Measurements from ENCODE around the gene GTSE1.
"Not testable (repeated sequence)": the region's sequence is repeated elsewhere in the genome, so short reads cannot be mapped to it uniquely, and the experiment has no call there.

GTSE1 gene

GRCh38 chr22:46293577-46294260 is 3.0 kb upstream of the GTSE1 start:
- in situ Hi-C loops (cut with MboI; ENCODE audit: low sequenced_read_pairs): no loop called here

GRCh38 chr22:46294784-46295183 is 1.9 kb upstream of the GTSE1 start:
- in situ Hi-C loops (cut with MboI; ENCODE audit: low sequenced_read_pairs): no loop called here

- in situ Hi-C loops (cut with MboI; ENCODE audit: low sequenced_read_pairs): no loop called here
Measured at GRCh38 chr22:46295277-46295971, 1.2 kb upstream of the GTSE1 start.

GRCh38 chr22:46297151-46297812 is 612 bp downstream of the GTSE1 start:
- in situ Hi-C loops (cut with MboI; ENCODE audit: low sequenced_read_pairs): no loop called here

- in situ Hi-C loops (cut with MboI; ENCODE audit: low sequenced_read_pairs): no loop called here
Measured at GRCh38 chr22:46299101-46299500, 2.4 kb downstream of the GTSE1 start.

GRCh38 chr22:46300491-46300890 is 3.8 kb downstream of the GTSE1 start:
- in situ Hi-C loops (cut with MboI; ENCODE audit: low sequenced_read_pairs): loop anchor here (10.0 kb wide), 1 partner anchor 296 kb away; no protein-coding TSS in a partner anchor

GRCh38 chr22:46303347-46303965 is 6.8 kb downstream of the GTSE1 start:
- in situ Hi-C loops (cut with MboI; ENCODE audit: low sequenced_read_pairs): loop anchor here (10.0 kb wide), 1 partner anchor 299 kb away; no protein-coding TSS in a partner anchor

GRCh38 chr22:46308283-46308988 is 11.8 kb downstream of the GTSE1 start:
- in situ Hi-C loops (cut with MboI; ENCODE audit: low sequenced_read_pairs): loop anchor here (10.0 kb wide), 1 partner anchor 304 kb away; no protein-coding TSS in a partner anchor

- in situ Hi-C loops (cut with MboI; ENCODE audit: low sequenced_read_pairs): loop anchor here (10.0 kb wide), 1 partner anchor 305 kb away; no protein-coding TSS in a partner anchor
Measured at GRCh38 chr22:46309526-46310085, 12.9 kb downstream of the GTSE1 start.

GRCh38 chr22:46312056-46312455 is 15.4 kb downstream of the GTSE1 start:
- in situ Hi-C loops (cut with MboI; ENCODE audit: low sequenced_read_pairs): no loop called here

GRCh38 chr22:46312848-46313247 is 16.2 kb downstream of the GTSE1 start:
- in situ Hi-C loops (cut with MboI; ENCODE audit: low sequenced_read_pairs): not testable (repeated sequence)

GRCh38 chr22:46315976-46316375 is 19.3 kb downstream of the GTSE1 start:
- in situ Hi-C loops (cut with MboI; ENCODE audit: low sequenced_read_pairs): no loop called here

- in situ Hi-C loops (cut with MboI; ENCODE audit: low sequenced_read_pairs): no loop called here
Measured at GRCh38 chr22:46317646-46318045, 21.0 kb downstream of the GTSE1 start.

GRCh38 chr22:46318576-46318975 is 21.9 kb downstream of the GTSE1 start:
- in situ Hi-C loops (cut with MboI; ENCODE audit: low sequenced_read_pairs): no loop called here

- in situ Hi-C loops (cut with MboI; ENCODE audit: low sequenced_read_pairs): no loop called here
Measured at GRCh38 chr22:46319319-46319718, 22.6 kb downstream of the GTSE1 start.

GRCh38 chr22:46320166-46320710 is 23.6 kb downstream of the GTSE1 start:
- in situ Hi-C loops (cut with MboI; ENCODE audit: low sequenced_read_pairs): loop anchor here (10.0 kb wide), 1 partner anchor 195 kb away; no protein-coding TSS in a partner anchor

- in situ Hi-C loops (cut with MboI; ENCODE audit: low sequenced_read_pairs): loop anchor here (10.0 kb wide), 1 partner anchor 196 kb away; no protein-coding TSS in a partner anchor
Measured at GRCh38 chr22:46320716-46321386, 24.2 kb downstream of the GTSE1 start.

GRCh38 chr22:46322711-46323110 is 26.0 kb downstream of the GTSE1 start:
- in situ Hi-C loops (cut with MboI; ENCODE audit: low sequenced_read_pairs): loop anchor here (10.0 kb wide), 1 partner anchor 198 kb away; no protein-coding TSS in a partner anchor

- in situ Hi-C loops (cut with MboI; ENCODE audit: low sequenced_read_pairs): loop anchor here (10.0 kb wide), 1 partner anchor 198 kb away; no protein-coding TSS in a partner anchor
Measured at GRCh38 chr22:46323162-46323561, 26.5 kb downstream of the GTSE1 start.
